Naive thymus-derived CD4-positive, alpha-beta T cell (primary cell): Measurements from ENCODE around the gene SPACA1. TPM values are rescaled to one million over a fixed set of nuclear protein-coding genes. Genes with fewer than 3 reads are reported as not detected.

Source experiments
- ATAC-seq: fragments of 150-1000 bp; cut with Tn5 transposase; 2 replicates; pipeline ENCODE4 v1.10.0; 2021; ENCODE audit warnings: mild to moderate bottlenecking, moderate library complexity
- CTCF ChIA-PET: fragments of 350-600 bp; sonication (Branson Sonifier 250); formaldehyde crosslinking; loops from one replicate; lab custom pipeline; 2021; ENCODE audit warnings: antibody characterized with exemption; lab: Charles Lee
- POLR2A ChIA-PET: fragments of 350-600 bp; sonication (Branson Sonifier 250); formaldehyde crosslinking; loops from one replicate; lab custom pipeline; 2021; ENCODE audit warnings: antibody characterized with exemption, inconsistent platforms; lab: Charles Lee
- DNase-seq, 9 donors: peaks; one replicate each; pipeline versions ENCODE4 v3.0.0 to v3.0.0-alpha.2; 2020 to 2022; ENCODE audit warnings: mixed read lengths in 1 of 9
- H3K27ac ChIP-seq: one replicate; pipeline ENCODE4 v1.7.0; 2013; ENCODE audit warnings: mild to moderate bottlenecking, low read depth, low read length, moderate library complexity
- H3K27me3 ChIP-seq, 2 donors: one replicate each; pipeline ENCODE4 v1.7.0; 2013; ENCODE audit warnings: low read length in 2 of 2, mild to moderate bottlenecking in 2 of 2, moderate library complexity in 2 of 2; ENCODE audit not compliant: control insufficient read depth in 2 of 2, insufficient read depth in 2 of 2
- H3K36me3 ChIP-seq, 3 experiments: 1 replicate in 2 of 3; 2 replicates in 1 of 3; pipeline ENCODE4 v1.7.0; 2013; ENCODE audit warnings: low read length in 3 of 3, mild to moderate bottlenecking in 3 of 3, moderate library complexity in 1 of 3; ENCODE audit not compliant: insufficient read depth in 3 of 3, control insufficient read depth in 2 of 3
- H3K4me1 ChIP-seq, 2 donors: one replicate each; pipeline ENCODE4 v1.7.0; 2013; ENCODE audit warnings: low read length in 2 of 2, mild to moderate bottlenecking in 2 of 2, moderate library complexity in 1 of 2; ENCODE audit not compliant: control insufficient read depth in 2 of 2, insufficient read depth in 2 of 2
- H3K4me3 ChIP-seq: 2 replicates; pipeline ENCODE4 v1.7.0; 2013; ENCODE audit warnings: mild to moderate bottlenecking, low read length
- H3K9me3 ChIP-seq, 3 experiments: 1 replicate in 2 of 3; 2 replicates in 1 of 3; pipeline ENCODE4 v1.7.0; 2013; ENCODE audit warnings: low read length in 3 of 3; ENCODE audit not compliant: control insufficient read depth in 2 of 3
- H3K27ac Mint-ChIP-seq, 9 donors: one replicate each; pipeline ENCODE4 v1.8.0; 2020 to 2022; ENCODE audit warnings: mixed read lengths in 9 of 9, mild to moderate bottlenecking in 8 of 9, moderate library complexity in 5 of 9, inconsistent platforms in 2 of 9
- H3K27me3 Mint-ChIP-seq, 5 donors: one replicate each; pipeline ENCODE4 v1.8.0; 2021 to 2022; ENCODE audit warnings: mixed read lengths in 5 of 5, mild to moderate bottlenecking in 1 of 5
- H3K36me3 Mint-ChIP-seq, 5 donors: one replicate each; pipeline ENCODE4 v1.8.0; 2020 to 2022; ENCODE audit warnings: mixed read lengths in 5 of 5, mild to moderate bottlenecking in 3 of 5, inconsistent platforms in 1 of 5
- H3K4me1 Mint-ChIP-seq, 7 donors: one replicate each; pipeline ENCODE4 v1.8.0; 2020 to 2022; ENCODE audit warnings: mixed read lengths in 7 of 7, mild to moderate bottlenecking in 3 of 7, inconsistent platforms in 1 of 7
- H3K4me3 Mint-ChIP-seq, 10 donors: one replicate each; pipeline ENCODE4 v1.8.0; 2020 to 2022; ENCODE audit warnings: mild to moderate bottlenecking in 10 of 10, mixed read lengths in 10 of 10, moderate library complexity in 6 of 10, inconsistent platforms in 2 of 10
- H3K9me3 Mint-ChIP-seq, 11 donors: one replicate each; pipeline ENCODE4 v1.8.0; 2020 to 2022; ENCODE audit warnings: mixed read lengths in 11 of 11, mild to moderate bottlenecking in 4 of 11, inconsistent platforms in 1 of 11, moderate library complexity in 1 of 11
- intact Hi-C, 2 donors: fragments of 100-400 bp; cut with micrococcal nuclease; formaldehyde crosslinking; loops; one replicate each; pipeline ENCODE4 v1.15.1; 2023
- polyA plus RNA-seq, 2 donors: library from polyadenylated mRNA; unstranded; fragments of 300-500 nt; fragmentation: Illumina TruSeq; gene quantifications; one replicate each; pipeline ENCODE4 v1.2.3, GENCODE V29; 2021
- total RNA-seq, 6 experiments: library from RNA in 5 of 6; stranded (reverse) in 5 of 6; gene quantifications; 1 replicate in 5 of 6; 2 replicates in 1 of 6; pipeline ENCODE4 v1.2.3 and lab custom pipeline; 2021 to 2026

The SPACA1 gene
- total and polyA plus RNA-seq, 7 experiments from 2014 or later: not detected

DNA sequence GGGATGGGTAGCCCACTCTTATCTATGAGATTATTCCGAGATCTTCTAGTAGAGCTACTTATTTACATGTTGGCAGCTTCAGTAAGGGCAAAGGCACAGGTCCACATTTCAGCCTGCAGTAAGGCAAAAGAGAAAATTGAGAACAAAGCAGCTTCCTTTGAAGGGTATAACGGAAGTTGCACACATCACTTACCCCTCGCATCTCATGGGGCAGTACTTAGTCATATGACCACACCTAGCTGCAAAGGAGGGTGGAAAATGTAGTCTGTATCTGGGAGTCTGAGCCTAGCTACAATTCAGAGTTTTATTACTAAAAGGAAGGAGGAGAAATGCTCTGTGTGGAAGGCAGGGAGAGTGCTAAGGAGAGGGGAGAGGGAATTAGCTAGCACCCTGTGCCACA is 29.7 kb downstream of the SPACA1 start:
- Histone ChIP-seq H3K4me3 (no peak overlapping the region), H3K4me1 (no peaks in the 10 kb centered on the region), H3K9me3 (no peaks in the 10 kb centered on the region), H3K27ac (no peak overlapping the region), H3K36me3 (no peaks in the 10 kb centered on the region), H3K27me3 (no peaks in the 10 kb centered on the region)
- ATAC-seq (no peak), DNase-seq (no peak)
- ChIA-PET POLR2A (no interaction called here), CTCF (no interaction called here)
- H3K27me3 Mint-ChIP-seq: peaks cover 0 to 32% (median 28%) of the 10 kb centered on the region in 5 donors
- no peaks in the 10 kb centered on the region for H3K4me1 Mint-ChIP-seq
- H3K27ac Mint-ChIP-seq: no peak overlapping the region
- H3K9me3 Mint-ChIP-seq: peaks cover 0 to 3% (median 0%) of the 10 kb centered on the region in 11 donors
- intact Hi-C loops: no loop called here
- no peaks in the 10 kb centered on the region for H3K36me3 Mint-ChIP-seq
- no peak overlapping the region for H3K4me3 Mint-ChIP-seq

DNA sequence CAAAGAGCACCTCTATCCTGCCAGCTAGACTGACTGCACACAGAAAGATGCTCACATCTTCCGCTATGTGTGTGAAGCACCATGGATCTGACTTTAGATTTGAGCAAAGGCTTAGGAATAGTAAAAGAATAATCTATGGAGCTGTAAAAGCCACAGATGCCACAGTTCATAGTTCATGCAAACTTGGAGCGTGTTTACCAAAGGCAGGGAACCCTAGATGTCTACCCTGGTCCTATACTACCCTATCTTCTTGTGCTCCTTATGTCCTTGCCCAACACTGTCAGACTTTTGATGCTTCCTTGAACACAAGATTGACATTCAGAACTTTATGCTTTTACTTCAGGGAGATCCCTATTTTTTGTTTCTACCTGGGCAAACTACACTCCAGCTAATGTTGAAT is 39.2 kb downstream of the SPACA1 start:
- ChIA-PET CTCF (no interaction called here), POLR2A (no interaction called here)
- Mint-ChIP-seq H3K27me3 (peaks cover 2 to 24% (median 16%) of the 10 kb centered on the region in 5 donors), H3K4me1 (no peaks in the 10 kb centered on the region), H3K9me3 (peaks cover 0 to 8% (median 0%) of the 10 kb centered on the region in 11 donors), H3K27ac (no peak overlapping the region), H3K36me3 (no peaks in the 10 kb centered on the region), H3K4me3 (no peak overlapping the region)
- ATAC-seq: no peak
- Histone ChIP-seq H3K4me1 (no peaks in the 10 kb centered on the region), H3K9me3 (no peaks in the 10 kb centered on the region), H3K36me3 (no peaks in the 10 kb centered on the region), H3K27ac (no peak overlapping the region), H3K27me3 (no peaks in the 10 kb centered on the region), H3K4me3 (no peak overlapping the region)
- no peak for DNase-seq
- intact Hi-C loops: no loop called here

DNA sequence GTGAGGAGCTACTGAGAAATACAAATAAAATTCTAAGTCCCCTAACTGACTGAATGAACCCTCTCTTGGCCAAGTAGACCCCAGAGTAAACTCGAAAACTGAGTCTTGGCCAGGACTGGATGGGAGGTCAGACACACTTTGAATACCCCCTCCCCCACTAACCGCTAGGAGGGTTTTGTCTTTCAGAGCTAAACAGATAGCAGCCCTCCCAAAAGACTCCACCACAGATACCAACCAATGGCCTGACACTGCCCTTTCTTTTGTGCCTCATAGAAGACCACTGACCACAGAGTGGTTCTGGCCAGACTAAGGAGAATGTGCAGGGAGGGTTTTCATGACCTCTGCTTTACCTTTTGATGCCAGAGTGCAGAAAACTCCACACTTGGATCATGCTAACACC is 42.1 kb downstream of the SPACA1 start:
- Mint-ChIP-seq H3K4me1 (no peaks in the 10 kb centered on the region), H3K4me3 (no peak overlapping the region), H3K27me3 (peaks cover 2 to 24% (median 12%) of the 10 kb centered on the region in 5 donors), H3K36me3 (no peaks in the 10 kb centered on the region), H3K9me3 (peaks cover 0 to 1% (median 0%) of the 10 kb centered on the region in 11 donors), H3K27ac (no peak overlapping the region)
- ChIA-PET CTCF (interaction anchor here (0.7 kb wide), 1 partner anchor 70 kb away, joined by 3 read pairs; no protein-coding TSS in a partner anchor), POLR2A (no interaction called here)
- Histone ChIP-seq H3K9me3 (no peaks in the 10 kb centered on the region), H3K27ac (no peak overlapping the region), H3K4me1 (no peaks in the 10 kb centered on the region), H3K27me3 (no peaks in the 10 kb centered on the region), H3K4me3 (no peak overlapping the region), H3K36me3 (no peaks in the 10 kb centered on the region)
- DNase-seq (no peak), ATAC-seq (no peak)
- intact Hi-C loops: no loop called here

GRCh38 chr6:88105741-88106340 is 58.2 kb downstream of the SPACA1 start:
- no peak overlapping the region for H3K27ac Mint-ChIP-seq
- H3K4me3 ChIP-seq: no peak overlapping the region
- H3K4me1 ChIP-seq: no peaks in the 10 kb centered on the region
- intact Hi-C loops: no loop called here
- no peaks in the 10 kb centered on the region for H3K27me3 ChIP-seq
- H3K4me3 Mint-ChIP-seq: no peak overlapping the region
- DNase-seq (no peak), ATAC-seq (no peak)
- no peaks in the 10 kb centered on the region for H3K4me1 Mint-ChIP-seq
- H3K36me3 Mint-ChIP-seq: no peaks in the 10 kb centered on the region
- H3K36me3 ChIP-seq: no peaks in the 10 kb centered on the region
- H3K9me3 ChIP-seq: no peaks in the 10 kb centered on the region
- H3K9me3 Mint-ChIP-seq: peaks cover 0 to 4% (median 0%) of the 10 kb centered on the region in 11 donors
- ChIA-PET CTCF (interaction anchor here (0.7 kb wide), 1 partner anchor 638 kb away, joined by 3 read pairs; no protein-coding TSS in a partner anchor), POLR2A (no interaction called here)
- H3K27me3 Mint-ChIP-seq: peaks cover 0 to 28% (median 17%) of the 10 kb centered on the region in 5 donors
- H3K27ac ChIP-seq: no peak overlapping the region

- Mint-ChIP-seq H3K9me3 (peaks cover 0 to 4% (median 0%) of the 10 kb centered on the region in 11 donors), H3K36me3 (no peaks in the 10 kb centered on the region), H3K27ac (no peak overlapping the region), H3K27me3 (peaks cover 0 to 33% (median 20%) of the 10 kb centered on the region in 5 donors), H3K4me1 (no peaks in the 10 kb centered on the region), H3K4me3 (no peak overlapping the region)
- ChIA-PET POLR2A (no interaction called here), CTCF (no interaction called here)
- H3K9me3 ChIP-seq: no peaks in the 10 kb centered on the region
- no peak overlapping the region for H3K27ac ChIP-seq
- ATAC-seq: no peak
- intact Hi-C loops: no loop called here
- H3K4me1 ChIP-seq: no peaks in the 10 kb centered on the region
- no peak for DNase-seq
- H3K27me3 ChIP-seq: no peaks in the 10 kb centered on the region
- no peak overlapping the region for H3K4me3 ChIP-seq
- no peaks in the 10 kb centered on the region for H3K36me3 ChIP-seq
Measured at GRCh38 chr6:88107241-88107640, 59.6 kb downstream of the SPACA1 start.

DNA sequence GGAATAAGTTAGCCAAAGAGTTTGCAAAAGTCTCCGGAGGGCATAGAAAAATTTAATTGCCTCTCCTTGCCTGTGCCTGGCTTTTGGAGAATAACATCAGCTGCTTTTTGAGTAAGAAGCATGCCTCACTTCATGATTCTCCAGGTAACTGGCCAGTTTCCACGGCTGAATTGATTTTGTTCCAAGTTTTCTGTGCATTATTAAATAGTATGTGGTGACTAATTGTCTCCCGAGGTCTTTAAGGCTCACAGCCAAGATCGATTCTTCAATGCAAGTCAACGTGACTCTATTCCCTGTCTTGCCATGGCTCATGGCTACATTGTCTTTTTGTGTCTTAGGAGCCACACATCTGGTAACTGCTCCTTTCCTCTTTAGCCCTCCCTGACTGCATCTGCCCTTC is 64.3 kb downstream of the SPACA1 start:
- Histone ChIP-seq H3K4me1 (no peaks in the 10 kb centered on the region), H3K4me3 (no peak overlapping the region), H3K9me3 (no peaks in the 10 kb centered on the region), H3K27me3 (no peaks in the 10 kb centered on the region), H3K27ac (no peak overlapping the region), H3K36me3 (no peaks in the 10 kb centered on the region)
- ChIA-PET POLR2A (no interaction called here), CTCF (no interaction called here)
- H3K27ac Mint-ChIP-seq: no peak overlapping the region
- H3K4me3 Mint-ChIP-seq: no peak overlapping the region
- no peaks in the 10 kb centered on the region for H3K36me3 Mint-ChIP-seq
- no peaks in the 10 kb centered on the region for H3K4me1 Mint-ChIP-seq
- intact Hi-C loops: no loop called here
- peaks cover 0 to 6% (median 2%) of the 10 kb centered on the region in 11 donors for H3K9me3 Mint-ChIP-seq
- DNase-seq (no peak), ATAC-seq (no peak)
- H3K27me3 Mint-ChIP-seq: peaks cover 0 to 37% (median 32%) of the 10 kb centered on the region in 5 donors

GRCh38 chr6:88114838-88115237 is 67.2 kb downstream of the SPACA1 start:
- DNase-seq (no peak), ATAC-seq (no peak)
- intact Hi-C loops: no loop called here
- POLR2A ChIA-PET: no interaction called here
- Mint-ChIP-seq H3K27me3 (peaks cover 0 to 43% (median 39%) of the 10 kb centered on the region in 5 donors), H3K27ac (no peak overlapping the region), H3K36me3 (no peaks in the 10 kb centered on the region), H3K4me1 (no peaks in the 10 kb centered on the region), H3K4me3 (no peak overlapping the region), H3K9me3 (peaks cover 0 to 6% (median 2%) of the 10 kb centered on the region in 11 donors)
- H3K27me3 ChIP-seq: no peaks in the 10 kb centered on the region
- no peak overlapping the region for H3K27ac ChIP-seq
- no peak overlapping the region for H3K4me3 ChIP-seq
- H3K4me1 ChIP-seq: no peaks in the 10 kb centered on the region
- no peaks in the 10 kb centered on the region for H3K36me3 ChIP-seq
- no peaks in the 10 kb centered on the region for H3K9me3 ChIP-seq
- CTCF ChIA-PET: no interaction called here
